HG03095 (cell line): ENCODE measurements around the gene RAB3GAP1.

Source experiments
- ATAC-seq: cut with Tn5 transposase; IDR thresholded peaks from one replicate; pipeline ENCODE4 v1.9.1; 2021; ENCODE audit warnings: moderate library complexity; ENCODE audit not compliant: unreplicated experiment

Gene RAB3GAP1

DNA sequence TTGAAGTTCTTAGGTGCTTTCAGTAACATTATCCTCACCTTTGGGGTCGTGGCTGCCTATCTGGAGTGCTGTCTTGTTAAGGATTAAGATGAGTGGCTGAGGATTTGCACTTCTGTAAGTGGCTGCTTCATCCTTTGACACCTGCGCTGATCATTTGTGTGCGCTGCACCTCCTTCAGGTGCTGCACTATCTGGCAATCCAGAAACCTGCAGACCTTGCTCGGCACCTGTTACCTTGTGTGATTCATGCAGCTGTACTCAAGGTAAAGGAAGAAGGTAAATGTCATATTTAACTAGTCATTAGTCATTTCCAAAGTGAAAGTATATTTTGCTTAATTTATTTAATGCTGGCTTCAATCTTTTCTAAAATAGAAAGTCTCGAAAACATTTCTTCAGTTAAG, 110.3 kb downstream of the RAB3GAP1 start:
- ATAC-seq, result no peak

DNA sequence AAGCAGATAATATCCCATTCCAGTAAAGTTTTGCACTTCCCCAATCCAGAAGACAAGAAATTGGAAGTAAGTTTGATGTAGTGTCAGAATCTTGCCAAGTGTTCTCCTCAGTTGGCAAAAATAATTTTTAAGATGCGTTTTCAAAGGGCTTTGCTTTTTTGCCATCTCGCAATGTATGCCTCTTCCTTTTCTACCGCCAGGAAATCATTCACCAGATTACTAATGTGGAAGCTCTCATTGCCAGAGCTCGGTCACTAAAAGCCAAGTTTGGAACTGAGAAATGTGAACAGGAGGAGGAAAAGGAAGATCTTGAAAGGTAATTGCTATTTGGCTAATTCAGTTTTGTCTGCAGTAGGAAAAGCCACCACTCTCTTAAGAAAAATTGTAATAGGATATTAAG, 110.7 kb downstream of the RAB3GAP1 start:
- no peak for ATAC-seq

GRCh38 chr2:135163306-135163705, 111.2 kb downstream of the RAB3GAP1 start:
- ATAC-seq, result no peak

- ATAC-seq, result no peak
Observed at GRCh38 chr2:135163901-135164300, 111.8 kb downstream of the RAB3GAP1 start.

GRCh38 chr2:135164431-135164830, 112.3 kb downstream of the RAB3GAP1 start:
- ATAC-seq, result no peak

DNA sequence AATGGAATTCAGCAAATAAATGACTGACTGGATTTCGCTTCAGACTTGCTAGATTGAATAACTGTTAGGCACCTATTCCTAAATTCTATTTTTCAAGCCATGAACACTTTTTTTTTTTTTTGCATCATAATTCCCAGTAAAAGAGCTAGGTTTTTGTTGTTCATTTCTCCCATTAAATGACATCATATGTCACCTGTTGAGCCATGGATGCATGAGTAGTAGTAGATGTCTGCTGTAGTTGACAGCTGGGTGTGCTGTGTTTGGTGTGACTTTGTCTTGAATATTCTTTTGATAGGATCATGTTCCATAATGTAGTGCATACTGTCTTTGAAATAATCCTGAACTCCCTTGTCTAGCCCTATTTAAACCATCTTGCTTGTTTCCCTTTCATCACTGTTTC, 115.2 kb downstream of the RAB3GAP1 start:
- no peak for ATAC-seq

- ATAC-seq, result no peak
Observed at GRCh38 chr2:135168204-135168856, 116.2 kb downstream of the RAB3GAP1 start.

DNA sequence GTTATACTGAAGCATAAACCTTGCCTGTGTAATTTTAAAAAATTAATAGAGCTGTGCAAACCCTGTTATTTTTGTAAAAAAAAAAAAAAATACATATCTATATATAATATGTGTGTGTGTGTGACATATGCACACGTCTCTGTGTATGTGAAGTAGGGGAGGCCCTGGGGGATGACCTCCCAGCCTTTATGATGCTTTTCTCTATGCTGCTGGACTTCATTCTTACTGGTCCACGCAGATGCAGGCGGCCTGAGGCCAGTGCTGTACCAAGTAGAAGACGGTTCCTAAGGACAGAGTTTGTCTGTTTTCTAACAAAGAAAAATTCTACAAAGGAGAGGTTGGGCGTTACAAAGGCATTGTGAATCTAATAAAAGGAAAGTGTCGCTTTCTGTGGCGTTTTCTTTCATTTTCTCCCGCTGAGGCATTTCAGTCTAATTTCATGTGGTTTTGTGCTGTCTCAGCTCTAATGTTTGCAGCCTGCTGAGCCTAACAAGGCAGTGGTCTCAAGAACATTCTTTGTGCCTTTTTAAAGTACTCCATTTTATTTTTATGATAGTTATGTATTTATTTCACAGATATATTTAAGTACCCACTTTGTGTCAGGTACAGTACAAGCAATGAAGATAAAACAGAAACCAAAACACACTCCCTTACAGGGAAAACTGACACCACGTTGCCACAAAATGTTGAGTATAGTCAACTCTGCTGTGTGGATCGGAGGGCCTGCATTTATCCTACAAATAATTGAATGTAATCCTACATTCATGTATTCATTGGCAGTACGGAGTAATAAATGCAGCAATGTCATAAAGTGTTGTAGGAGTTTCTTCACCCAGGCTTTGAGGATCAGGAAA, 118.0 kb downstream of the RAB3GAP1 start:
- ATAC-seq, result no peak

- no peak for ATAC-seq
Observed at GRCh38 chr2:135174049-135174809, 122.1 kb downstream of the RAB3GAP1 start.

DNA sequence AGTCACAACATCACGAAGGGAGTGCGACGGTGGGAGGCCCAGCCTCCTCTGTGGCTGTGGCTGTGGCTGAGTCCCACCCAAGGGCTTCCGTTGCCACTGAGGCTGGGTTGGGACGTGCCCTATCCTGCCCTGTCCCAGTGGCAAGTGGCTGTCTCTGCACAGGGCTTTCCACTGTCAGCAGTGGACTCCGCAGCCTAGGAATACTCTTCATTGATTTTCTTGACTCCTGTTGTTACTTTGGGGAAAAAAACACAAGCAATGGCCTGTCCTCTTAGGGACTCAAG, 122.7 kb downstream of the RAB3GAP1 start:
- ATAC-seq, result no peak

- no peak for ATAC-seq
Observed at GRCh38 chr2:135175177-135175576, 123.1 kb downstream of the RAB3GAP1 start.

- ATAC-seq, result no peak
Observed at GRCh38 chr2:135179689-135180088, 127.6 kb downstream of the RAB3GAP1 start.

DNA sequence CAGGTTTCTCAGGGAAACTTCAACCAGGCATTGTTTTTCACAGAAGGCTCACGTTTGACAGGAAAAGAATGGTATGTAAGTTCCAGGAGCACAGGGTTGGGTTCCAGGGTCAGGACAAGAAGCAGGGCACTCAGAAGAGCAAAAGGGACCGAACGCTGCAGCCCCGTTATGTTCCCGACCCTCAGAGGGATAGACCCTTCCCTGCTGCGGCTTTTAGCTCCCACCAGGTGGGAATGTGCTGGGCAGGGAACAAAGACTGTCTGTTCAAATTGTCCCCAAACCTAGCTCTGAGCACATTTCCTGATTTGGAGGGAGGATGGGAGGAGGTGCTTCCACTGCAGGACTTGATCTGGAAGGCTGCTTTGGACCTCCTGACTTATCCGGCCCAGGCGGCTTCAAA, 130.1 kb downstream of the RAB3GAP1 start:
- no peak for ATAC-seq

DNA sequence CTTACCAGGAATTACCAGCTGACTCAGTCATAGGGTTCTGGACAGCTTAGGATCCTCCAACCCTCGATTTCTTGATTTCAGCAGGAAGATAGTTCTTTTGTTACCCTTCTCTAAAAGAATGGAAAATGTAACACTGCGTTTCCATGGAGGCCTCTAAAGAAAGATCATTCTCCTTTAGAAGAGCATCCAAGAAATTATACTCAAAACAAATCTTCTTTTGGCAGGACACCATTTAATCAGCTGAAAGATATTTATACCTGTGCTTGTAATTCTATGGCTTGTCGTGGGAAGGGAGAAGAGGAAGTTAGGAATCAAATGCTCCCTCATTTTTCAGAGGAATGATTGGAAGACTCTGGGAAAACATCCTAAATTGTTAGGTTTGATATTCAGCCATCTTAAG, 130.5 kb downstream of the RAB3GAP1 start:
- no peak for ATAC-seq

DNA sequence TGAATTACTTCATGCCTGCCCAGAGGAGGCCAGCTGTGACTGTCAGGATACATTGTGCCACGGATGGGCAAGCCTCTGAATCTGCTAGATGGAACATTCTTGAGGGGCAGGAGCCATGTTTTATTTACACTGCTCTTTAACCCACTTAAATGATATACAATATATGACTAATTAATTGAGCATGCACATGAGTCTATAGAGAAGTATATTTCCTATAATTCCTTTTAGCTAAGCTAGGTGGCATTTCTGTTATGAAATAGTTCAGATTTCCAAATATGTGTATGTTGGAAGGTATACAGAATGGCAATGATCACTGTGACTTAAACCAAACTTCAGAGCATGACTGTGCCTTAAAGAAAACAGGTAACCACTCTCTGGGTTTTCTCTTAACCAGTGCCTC, 131.7 kb downstream of the RAB3GAP1 start:
- ATAC-seq, result no peak

DNA sequence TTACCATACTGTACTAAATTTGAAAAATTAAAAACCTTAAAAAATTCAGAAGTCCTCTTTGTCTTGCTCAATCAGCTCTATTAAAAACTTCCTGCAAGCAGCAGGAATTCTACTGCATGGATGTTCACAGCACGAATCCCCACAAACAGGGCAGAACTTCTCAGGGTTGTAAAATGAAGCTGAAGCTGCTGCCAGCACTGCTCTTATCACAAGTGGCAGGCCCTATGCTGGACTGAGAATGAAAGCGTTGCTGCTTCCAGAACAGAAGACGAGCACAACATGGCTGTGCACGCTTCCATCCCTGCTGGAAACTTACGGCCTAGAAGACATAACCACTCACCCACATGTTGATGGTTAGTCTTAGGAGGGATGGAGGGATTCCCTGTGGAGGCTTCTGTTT, 134.0 kb downstream of the RAB3GAP1 start:
- ATAC-seq, result no peak

- no peak for ATAC-seq
Observed at GRCh38 chr2:135187270-135187669, 135.2 kb downstream of the RAB3GAP1 start.

DNA sequence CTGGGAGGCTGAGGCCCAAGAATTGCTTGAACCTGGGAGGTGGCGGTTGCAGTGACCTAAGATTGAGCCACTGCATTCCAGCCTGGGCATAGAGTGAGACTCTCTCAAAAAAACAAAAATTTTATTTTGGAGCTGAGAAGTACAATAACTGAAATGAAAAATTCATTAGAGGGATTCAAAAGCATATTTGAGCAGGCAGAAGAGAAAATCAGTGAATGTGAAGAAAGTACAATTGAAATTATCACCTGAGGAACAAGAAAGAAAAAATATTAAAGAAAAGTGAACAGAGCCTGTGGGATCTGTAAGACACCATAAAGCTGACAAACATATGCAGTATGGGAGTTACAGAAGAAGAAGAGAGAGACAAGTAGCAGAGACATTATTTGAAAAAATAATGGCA, 137.1 kb downstream of the RAB3GAP1 start:
- no peak for ATAC-seq

DNA sequence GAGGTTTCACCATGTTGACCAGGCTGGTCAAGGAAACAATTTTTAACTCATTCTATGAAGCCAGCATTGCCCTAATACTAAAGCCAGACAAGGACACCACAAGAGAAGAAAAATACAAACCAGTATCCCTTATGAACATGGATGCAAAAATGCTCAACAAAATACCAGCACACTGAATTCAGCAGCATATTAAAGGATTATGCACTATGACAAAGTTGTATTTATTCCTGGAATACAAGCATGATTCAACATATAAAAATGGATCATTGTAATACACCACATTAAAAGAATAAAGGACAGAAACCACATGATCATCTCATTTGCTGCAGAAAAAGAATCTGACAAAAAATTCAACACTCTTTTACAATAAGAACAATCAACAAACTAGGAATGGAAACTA, 138.7 kb downstream of the RAB3GAP1 start:
- no peak for ATAC-seq

GRCh38 chr2:135198481-135198880, 146.4 kb downstream of the RAB3GAP1 start:
- no peak for ATAC-seq

DNA sequence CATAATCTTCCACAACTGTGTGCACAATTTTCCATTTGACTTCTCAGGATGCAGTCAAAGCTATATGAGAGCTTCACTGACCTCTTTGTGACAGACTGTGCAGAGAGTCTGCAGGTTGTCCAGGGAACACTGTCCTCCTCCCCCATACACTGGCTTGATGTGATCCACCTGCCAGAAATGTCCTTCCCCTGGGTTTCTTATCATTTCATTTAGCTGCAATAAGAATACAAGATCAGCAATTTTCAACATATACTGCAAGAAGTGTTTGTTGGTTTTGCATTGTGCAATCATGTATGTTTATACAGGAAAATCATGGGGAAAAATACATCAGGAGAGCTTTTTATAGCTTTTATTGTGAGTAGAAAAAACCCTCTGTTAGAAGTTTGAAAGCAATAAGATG, 150.7 kb downstream of the RAB3GAP1 start:
- no peak for ATAC-seq

- no peak for ATAC-seq
Observed at GRCh38 chr2:135203944-135204343, 151.9 kb downstream of the RAB3GAP1 start.
